Astrocyte of the cerebellum (primary cell): Measurements from ENCODE around the gene KCNIP3.

ENCODE experiments used
- DNase-seq: peaks from one replicate; pipeline ENCODE4 v3.0.0-alpha.2; 2011; ENCODE audit warnings: low read depth
- H3K4me3 ChIP-seq: 2 replicates; pipeline ENCODE4 v1.5.1; 2011; ENCODE audit warnings: mild to moderate bottlenecking, low read depth, low read length, moderate library complexity
- in situ Hi-C: cut with HindIII; loops from 2 replicates; pipeline ENCODE4 v1.10.0; 2017; ENCODE audit warnings: low sequenced_read_pairs
- TF ChIP-seq, protein P1 (sequence below): IDR thresholded peaks from 2 replicates; pipeline ENCODE4 v1.5.1; 2012; ENCODE audit warnings: low read length, low read depth, moderate library complexity, mild to moderate bottlenecking; ENCODE audit errors: missing control alignments

Gene KCNIP3

DNA sequence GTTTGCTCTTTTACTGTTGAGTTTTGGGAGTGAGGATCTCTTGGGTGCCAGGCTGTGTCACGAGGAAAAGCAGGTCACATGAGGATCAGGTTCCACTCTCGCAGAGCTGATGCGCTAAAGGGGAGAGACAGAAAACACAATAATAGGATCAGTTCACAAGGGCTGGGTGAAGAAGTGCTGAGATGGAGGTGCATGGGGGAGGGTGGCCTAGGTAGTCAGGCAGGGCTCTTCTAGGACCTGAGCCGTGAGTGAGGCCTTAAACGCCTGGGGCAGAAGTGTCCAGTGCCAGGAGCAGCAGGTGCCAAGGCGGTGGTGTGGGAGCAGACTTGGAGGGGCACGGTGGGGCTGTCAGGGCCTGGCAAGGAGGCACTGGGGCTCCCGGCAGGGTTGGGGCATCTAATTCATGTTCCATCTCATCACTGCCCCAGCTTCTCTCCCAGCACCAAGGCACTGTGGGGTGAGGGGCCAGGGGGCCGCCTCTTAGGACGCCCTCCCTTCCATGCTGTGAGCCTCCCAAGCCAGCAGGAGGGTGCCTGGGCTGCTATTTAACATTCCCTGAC is 9.3 kb downstream of the KCNIP3 start:
- DNase-seq: no peak
- TF ChIP-seq, protein P1, sequence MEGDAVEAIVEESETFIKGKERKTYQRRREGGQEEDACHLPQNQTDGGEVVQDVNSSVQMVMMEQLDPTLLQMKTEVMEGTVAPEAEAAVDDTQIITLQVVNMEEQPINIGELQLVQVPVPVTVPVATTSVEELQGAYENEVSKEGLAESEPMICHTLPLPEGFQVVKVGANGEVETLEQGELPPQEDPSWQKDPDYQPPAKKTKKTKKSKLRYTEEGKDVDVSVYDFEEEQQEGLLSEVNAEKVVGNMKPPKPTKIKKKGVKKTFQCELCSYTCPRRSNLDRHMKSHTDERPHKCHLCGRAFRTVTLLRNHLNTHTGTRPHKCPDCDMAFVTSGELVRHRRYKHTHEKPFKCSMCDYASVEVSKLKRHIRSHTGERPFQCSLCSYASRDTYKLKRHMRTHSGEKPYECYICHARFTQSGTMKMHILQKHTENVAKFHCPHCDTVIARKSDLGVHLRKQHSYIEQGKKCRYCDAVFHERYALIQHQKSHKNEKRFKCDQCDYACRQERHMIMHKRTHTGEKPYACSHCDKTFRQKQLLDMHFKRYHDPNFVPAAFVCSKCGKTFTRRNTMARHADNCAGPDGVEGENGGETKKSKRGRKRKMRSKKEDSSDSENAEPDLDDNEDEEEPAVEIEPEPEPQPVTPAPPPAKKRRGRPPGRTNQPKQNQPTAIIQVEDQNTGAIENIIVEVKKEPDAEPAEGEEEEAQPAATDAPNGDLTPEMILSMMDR: no peak
- no peak overlapping the region for H3K4me3 ChIP-seq
- in situ Hi-C loops: no loop called here

DNA sequence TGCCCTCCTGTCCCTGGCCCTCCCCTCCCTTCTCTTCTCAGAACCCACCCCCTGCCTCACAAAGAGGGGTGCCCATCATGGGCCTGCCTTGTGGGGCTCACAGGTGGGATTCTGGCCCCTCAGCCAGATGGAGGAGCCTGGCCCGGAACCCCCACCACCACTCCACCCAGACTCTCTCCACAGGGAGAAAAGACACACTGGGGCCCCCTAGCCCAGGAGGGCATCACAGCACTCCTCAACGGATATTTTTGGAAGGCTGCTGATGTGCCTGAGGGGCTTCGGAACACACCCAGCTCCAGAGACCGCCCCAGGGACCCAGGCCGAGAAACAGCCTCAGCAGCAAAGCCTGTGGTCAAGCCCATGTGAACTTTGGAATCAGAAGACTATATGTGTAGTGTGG is 9.9 kb downstream of the KCNIP3 start:
- TF ChIP-seq, protein P1: no peak
- DNase-seq: no peak
- no peak overlapping the region for H3K4me3 ChIP-seq
- in situ Hi-C loops: no loop called here

DNA sequence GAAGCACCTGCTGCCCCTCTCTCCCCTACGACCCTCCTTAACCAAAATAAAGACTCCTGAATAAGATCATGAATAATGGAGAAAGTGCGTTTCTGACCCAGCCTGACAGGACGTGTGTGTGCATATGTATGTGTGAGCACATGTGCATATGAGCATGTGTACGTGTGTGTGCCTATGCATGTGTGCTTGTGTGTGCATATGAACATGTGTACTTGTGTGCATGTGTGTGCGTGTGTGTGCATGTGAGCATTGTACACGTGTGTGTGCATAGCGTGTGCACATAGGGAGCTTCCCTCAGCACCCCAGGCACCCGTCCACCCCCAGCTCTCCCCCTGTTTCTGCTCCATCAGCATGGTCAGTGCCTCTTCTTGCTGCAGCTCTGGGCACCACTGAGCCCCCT is 10.7 kb downstream of the KCNIP3 start:
- in situ Hi-C loops: no loop called here
- TF ChIP-seq, protein P1: no peak
- no peak for DNase-seq
- no peak overlapping the region for H3K4me3 ChIP-seq

DNA sequence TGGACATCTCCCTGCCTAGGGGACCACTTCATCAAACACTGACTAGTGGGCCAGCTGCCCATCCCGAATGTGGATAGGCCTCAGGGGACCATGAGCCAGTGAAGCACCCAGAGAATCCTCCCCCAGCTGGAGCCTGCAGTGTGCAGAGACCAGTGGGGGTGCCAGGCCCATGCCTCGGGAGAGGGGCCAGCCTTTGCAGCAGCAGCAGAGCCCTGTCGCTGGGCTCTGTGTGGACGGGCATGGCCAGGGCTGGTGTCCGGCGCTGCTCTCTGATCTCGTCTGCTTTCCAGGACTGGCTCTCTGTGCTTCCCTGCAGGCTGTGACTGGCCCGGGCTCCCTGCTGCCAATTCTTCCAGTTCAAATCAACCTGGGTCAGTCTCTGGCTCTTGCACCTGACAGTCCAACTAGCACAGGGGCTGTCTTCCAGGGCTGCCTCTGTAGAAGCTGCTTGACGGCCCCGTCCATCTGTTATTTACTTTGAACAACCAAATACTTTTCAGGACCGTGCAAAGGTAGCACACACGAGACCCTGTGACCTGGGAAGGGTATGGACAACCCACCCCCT is 11.4 kb downstream of the KCNIP3 start:
- TF ChIP-seq, protein P1: no peak
- in situ Hi-C loops: no loop called here
- DNase-seq: no peak
- no peak overlapping the region for H3K4me3 ChIP-seq

DNA sequence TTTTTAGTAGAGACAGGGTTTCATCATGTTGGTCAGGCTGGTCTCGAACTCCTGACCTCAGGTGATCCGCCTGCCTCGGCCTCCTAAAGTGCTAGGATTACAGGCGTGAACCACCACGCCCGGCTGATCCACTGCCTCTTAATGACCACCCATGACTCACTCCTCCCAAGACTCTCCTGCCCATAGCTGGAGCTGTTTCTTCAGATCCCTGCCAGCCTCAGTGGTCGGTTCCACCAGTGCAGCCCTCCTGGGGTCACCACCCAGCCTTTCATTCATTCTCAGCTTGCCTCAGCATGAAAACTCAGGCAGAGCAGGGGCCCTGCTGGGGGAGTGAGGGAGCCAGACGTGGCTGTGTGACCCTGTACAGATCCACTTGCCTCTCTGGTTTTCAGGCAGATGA is 12.5 kb downstream of the KCNIP3 start:
- no peak for DNase-seq
- in situ Hi-C loops: no loop called here
- TF ChIP-seq, protein P1: no peak
- no peak overlapping the region for H3K4me3 ChIP-seq

DNA sequence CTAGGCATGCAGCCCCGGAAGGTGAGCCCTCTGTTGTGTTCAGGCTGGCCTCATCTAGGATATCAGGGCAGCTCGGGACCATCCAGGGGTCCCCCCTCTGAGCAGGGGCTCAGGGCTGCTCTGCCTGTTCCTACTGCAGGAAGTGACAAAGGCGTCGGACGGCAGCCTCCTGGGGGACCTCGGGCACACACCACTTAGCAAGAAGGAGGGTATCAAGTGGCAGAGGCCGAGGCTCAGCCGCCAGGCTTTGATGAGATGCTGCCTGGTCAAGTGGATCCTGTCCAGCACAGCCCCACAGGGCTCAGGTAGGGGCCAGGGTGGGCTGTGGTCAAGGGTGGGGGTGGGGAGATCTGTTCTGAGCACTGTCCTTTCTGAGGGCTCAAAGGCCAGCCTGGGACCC is 13.1 kb downstream of the KCNIP3 start:
- no peak overlapping the region for H3K4me3 ChIP-seq
- in situ Hi-C loops: no loop called here
- no peak for DNase-seq
- TF ChIP-seq, protein P1: no peak
